ENCODE measurements around the gene CDH23.

DNA sequence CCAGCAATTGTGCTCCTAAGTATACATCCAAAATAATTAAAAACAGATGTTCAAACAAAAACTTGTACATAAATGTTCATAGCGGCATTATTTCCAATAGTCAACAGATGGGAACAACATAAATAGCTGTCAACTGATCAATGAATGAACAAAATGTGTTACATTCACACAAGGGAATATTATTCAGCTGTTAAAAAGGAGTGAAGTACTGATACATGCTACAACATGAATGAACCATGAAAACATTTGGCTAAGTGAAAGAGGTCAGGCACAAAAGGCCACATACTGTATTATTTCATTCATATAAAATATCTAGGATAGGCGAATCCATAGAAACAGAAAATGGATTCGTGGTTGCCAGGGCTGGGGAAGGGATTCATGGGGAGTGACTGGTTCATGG, 109.1 kb downstream of the CDH23 start:
- TF ChIP-seq, protein P1, sequence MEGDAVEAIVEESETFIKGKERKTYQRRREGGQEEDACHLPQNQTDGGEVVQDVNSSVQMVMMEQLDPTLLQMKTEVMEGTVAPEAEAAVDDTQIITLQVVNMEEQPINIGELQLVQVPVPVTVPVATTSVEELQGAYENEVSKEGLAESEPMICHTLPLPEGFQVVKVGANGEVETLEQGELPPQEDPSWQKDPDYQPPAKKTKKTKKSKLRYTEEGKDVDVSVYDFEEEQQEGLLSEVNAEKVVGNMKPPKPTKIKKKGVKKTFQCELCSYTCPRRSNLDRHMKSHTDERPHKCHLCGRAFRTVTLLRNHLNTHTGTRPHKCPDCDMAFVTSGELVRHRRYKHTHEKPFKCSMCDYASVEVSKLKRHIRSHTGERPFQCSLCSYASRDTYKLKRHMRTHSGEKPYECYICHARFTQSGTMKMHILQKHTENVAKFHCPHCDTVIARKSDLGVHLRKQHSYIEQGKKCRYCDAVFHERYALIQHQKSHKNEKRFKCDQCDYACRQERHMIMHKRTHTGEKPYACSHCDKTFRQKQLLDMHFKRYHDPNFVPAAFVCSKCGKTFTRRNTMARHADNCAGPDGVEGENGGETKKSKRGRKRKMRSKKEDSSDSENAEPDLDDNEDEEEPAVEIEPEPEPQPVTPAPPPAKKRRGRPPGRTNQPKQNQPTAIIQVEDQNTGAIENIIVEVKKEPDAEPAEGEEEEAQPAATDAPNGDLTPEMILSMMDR (conservative IDR thresholded peaks at IDR 0.05; ENCODE audit: low read length), result no peak
- no peak for TF ChIP-seq EZH2phosphoT487 (IDR thresholded peaks at IDR 0.05; ENCODE audit: borderline replicate concordance)

All from Loucy (cell line).